ENCODE data around the gene PIP5K1C.

DNA sequence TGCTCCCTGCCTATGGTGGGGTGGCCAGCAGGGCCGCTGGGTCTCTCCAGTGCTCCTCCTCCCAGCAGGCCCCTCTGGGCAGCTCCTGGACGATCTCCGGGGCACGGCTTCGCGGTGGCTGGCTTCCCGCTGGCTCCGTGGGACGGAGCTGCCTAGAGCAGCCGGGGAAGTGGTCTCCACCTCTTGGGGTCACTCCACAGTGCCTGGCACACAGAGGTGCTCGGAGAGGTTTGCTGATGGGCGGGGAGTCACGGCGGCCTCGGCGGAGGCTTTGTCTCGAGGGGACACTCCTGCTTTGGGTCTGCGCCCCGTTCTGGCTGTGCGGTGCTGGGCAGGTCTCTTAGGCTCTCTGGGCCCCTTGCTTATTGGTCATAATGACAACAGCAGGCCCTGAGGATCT is 63.8 kb downstream of the PIP5K1C start:
- TF ChIP-seq POLR2A (conservative IDR thresholded peaks at IDR 0.05) (no peak), MAZ (CRISPR knock-in tag; conservative IDR thresholded peaks at IDR 0.05 in 1 of 2, IDR thresholded peaks at IDR 0.05 in 1 of 2) (no peak), TGIF2 (CRISPR knock-in tag; IDR thresholded peaks at IDR 0.05) (no peak), ZNF3 (CRISPR knock-in tag; IDR thresholded peaks at IDR 0.05) (no peak), ZNF766 (CRISPR knock-in tag; conservative IDR thresholded peaks at IDR 0.05) (no peak)
